Right lobe of liver (tissue), 4 donors: ENCODE results near the gene C1QTNF4.

Experiments used
- POLR2A ChIP-seq: fragments of 450-650 bp; IDR thresholded peaks from one replicate; pipeline ENCODE4 v1.6.1; 2017; ENCODE audit warnings: antibody characterized with exemption, mild to moderate bottlenecking
- TF ChIP-seq, protein P1 (sequence below), 4 donors: fragments of 200-600 bp in 3 of 4; fragments of 450-650 bp in 1 of 4; IDR thresholded peaks; one replicate each; pipeline versions ENCODE4 v1.5.1 to v1.8.0; 2016 to 2022; ENCODE audit warnings: antibody characterized with exemption in 4 of 4, mild to moderate bottlenecking in 2 of 4
- donor health status: DM: no; HTN: no; CAD: no.
- donor health status: DM: no; HTN: no; CAD: no.
- donor health status: DM: no; HTN: yes; CAD: no.

DNA sequence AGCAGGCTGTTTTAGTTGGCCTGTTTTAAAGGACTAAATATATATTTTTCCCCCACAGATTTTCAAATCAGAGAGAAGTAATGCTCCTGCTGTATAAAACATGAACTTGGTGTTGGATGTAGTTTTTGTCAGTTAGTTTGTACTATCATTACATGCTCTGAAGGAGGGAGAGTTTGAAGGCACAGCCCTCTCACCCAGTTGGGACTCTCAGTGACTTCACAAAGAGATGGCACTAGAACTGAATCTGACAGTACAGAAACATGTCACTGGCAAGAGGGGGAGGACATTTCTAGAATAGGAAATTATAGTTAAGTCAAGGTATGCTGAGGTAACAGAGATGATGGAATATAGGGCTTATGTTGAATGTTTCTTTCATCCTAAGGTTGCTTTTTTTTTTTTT, 21.0 kb upstream of the C1QTNF4 start:
- TF ChIP-seq, protein P1, sequence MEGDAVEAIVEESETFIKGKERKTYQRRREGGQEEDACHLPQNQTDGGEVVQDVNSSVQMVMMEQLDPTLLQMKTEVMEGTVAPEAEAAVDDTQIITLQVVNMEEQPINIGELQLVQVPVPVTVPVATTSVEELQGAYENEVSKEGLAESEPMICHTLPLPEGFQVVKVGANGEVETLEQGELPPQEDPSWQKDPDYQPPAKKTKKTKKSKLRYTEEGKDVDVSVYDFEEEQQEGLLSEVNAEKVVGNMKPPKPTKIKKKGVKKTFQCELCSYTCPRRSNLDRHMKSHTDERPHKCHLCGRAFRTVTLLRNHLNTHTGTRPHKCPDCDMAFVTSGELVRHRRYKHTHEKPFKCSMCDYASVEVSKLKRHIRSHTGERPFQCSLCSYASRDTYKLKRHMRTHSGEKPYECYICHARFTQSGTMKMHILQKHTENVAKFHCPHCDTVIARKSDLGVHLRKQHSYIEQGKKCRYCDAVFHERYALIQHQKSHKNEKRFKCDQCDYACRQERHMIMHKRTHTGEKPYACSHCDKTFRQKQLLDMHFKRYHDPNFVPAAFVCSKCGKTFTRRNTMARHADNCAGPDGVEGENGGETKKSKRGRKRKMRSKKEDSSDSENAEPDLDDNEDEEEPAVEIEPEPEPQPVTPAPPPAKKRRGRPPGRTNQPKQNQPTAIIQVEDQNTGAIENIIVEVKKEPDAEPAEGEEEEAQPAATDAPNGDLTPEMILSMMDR (IDR thresholded peaks at IDR 0.05) = no peak
- TF ChIP-seq POLR2A = no peak
